Bone marrow (tissue), 2 donors: Measurements from ENCODE around the gene ADGRA1.

Experiments used
- DNase-seq, 2 donors: peaks; one replicate each; lab custom pipeline; 2025; lab: John Stamatoyannopoulos, UW

Gene ADGRA1

GRCh38 chr10:133056651-133057178 is 31.0 kb upstream of the ADGRA1 start:
- DNase-seq, result no peak

GRCh38 chr10:133058331-133059092 is 29.2 kb upstream of the ADGRA1 start:
- no peak for DNase-seq

- DNase-seq, result no peak
These were observed 28.6 kb upstream of the ADGRA1 start for GRCh38 chr10:133059093-133059470.

GRCh38 chr10:133059571-133059970 is 28.2 kb upstream of the ADGRA1 start:
- DNase-seq, result no peak

GRCh38 chr10:133060022-133060421 is 27.7 kb upstream of the ADGRA1 start:
- no peak for DNase-seq

- DNase-seq, result no peak
These were observed 27.3 kb upstream of the ADGRA1 start for GRCh38 chr10:133060466-133060865.

GRCh38 chr10:133060881-133061280 is 26.8 kb upstream of the ADGRA1 start:
- DNase-seq, result no peak

GRCh38 chr10:133061296-133062038 is 26.3 kb upstream of the ADGRA1 start:
- DNase-seq, result no peak

- no peak for DNase-seq
These were observed 25.6 kb upstream of the ADGRA1 start for GRCh38 chr10:133062085-133062484.

- no peak for DNase-seq
These were observed 25.1 kb upstream of the ADGRA1 start for GRCh38 chr10:133062635-133063034.

- no peak for DNase-seq
These were observed 20.3 kb upstream of the ADGRA1 start for GRCh38 chr10:133067149-133068105.

GRCh38 chr10:133068111-133069032 is 19.4 kb upstream of the ADGRA1 start:
- no peak for DNase-seq

GRCh38 chr10:133069033-133069525 is 18.6 kb upstream of the ADGRA1 start:
- no peak for DNase-seq

- DNase-seq, result no peak
These were observed 17.3 kb upstream of the ADGRA1 start for GRCh38 chr10:133070405-133070804.

GRCh38 chr10:133070810-133071209 is 16.9 kb upstream of the ADGRA1 start:
- DNase-seq, result no peak

- DNase-seq, result no peak
These were observed 16.0 kb upstream of the ADGRA1 start for GRCh38 chr10:133071733-133072132.

GRCh38 chr10:133072196-133072595 is 15.5 kb upstream of the ADGRA1 start:
- DNase-seq, result no peak

GRCh38 chr10:133072720-133073390 is 14.9 kb upstream of the ADGRA1 start:
- no peak for DNase-seq

GRCh38 chr10:133075346-133076137 is 12.2 kb upstream of the ADGRA1 start:
- DNase-seq, result no peak
